NB4 (cell line): Measurements from ENCODE around the gene EEIG1.

Experiments used
- CTCF ChIP-seq: IDR thresholded peaks from one replicate; pipeline ENCODE4 v1.5.1; 2012; ENCODE audit warnings: low read depth, low read length
- MYC ChIP-seq: IDR thresholded peaks from 2 replicates; pipeline ENCODE4 v1.6.1; 2011; ENCODE audit warnings: low read depth, low read length
- POLR2A ChIP-seq: IDR thresholded peaks from 2 replicates; pipeline ENCODE4 v1.6.1; 2011; ENCODE audit warnings: mild to moderate bottlenecking; ENCODE audit not compliant: insufficient read length; ENCODE audit errors: extremely low read depth
- TF ChIP-seq, protein P1 (sequence below): IDR thresholded peaks from 2 replicates; pipeline ENCODE4 v1.6.1; 2011; ENCODE audit warnings: low read depth, low read length

GRCh38 chr9:127944586-127945218 lies 36.1 kb downstream of the EEIG1 start:
- TF ChIP-seq CTCF (no peak), POLR2A (no peak), MYC (no peak)
- TF ChIP-seq, protein P1, sequence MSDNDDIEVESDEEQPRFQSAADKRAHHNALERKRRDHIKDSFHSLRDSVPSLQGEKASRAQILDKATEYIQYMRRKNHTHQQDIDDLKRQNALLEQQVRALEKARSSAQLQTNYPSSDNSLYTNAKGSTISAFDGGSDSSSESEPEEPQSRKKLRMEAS, result no peak
